Stimulated activated CD8-positive, alpha-beta memory T cell treated with anti-CD3 and anti-CD28 coated beads, Interleukin-7, amount 100 ng/mL, for 4 hours (primary cell): Measurements from ENCODE around the gene NFIL3.
"Not testable (repeated sequence)": the region's sequence is repeated elsewhere in the genome, so short reads cannot be mapped to it uniquely, and the experiment has no call there.

Experiments
- DNase-seq, 2 donors: peaks; one replicate each; pipeline ENCODE4 v3.0.0-alpha.2; 2020; ENCODE audit warnings: low read depth in 2 of 2

NFIL3 gene

GRCh38 chr9:91395106-91395552, 28.5 kb downstream of the NFIL3 start:
- no peak for DNase-seq

GRCh38 chr9:91393826-91394225, 29.8 kb downstream of the NFIL3 start:
- no peak for DNase-seq

GRCh38 chr9:91392435-91392834, 31.2 kb downstream of the NFIL3 start:
- no peak for DNase-seq

- DNase-seq = no peak
These were observed 31.8 kb downstream of the NFIL3 start for GRCh38 chr9:91391818-91392217.

- no peak for DNase-seq
These were observed 32.2 kb downstream of the NFIL3 start for GRCh38 chr9:91391412-91391811.

GRCh38 chr9:91389686-91390085, 33.9 kb downstream of the NFIL3 start:
- DNase-seq = not testable (repeated sequence)

GRCh38 chr9:91386765-91387164, 36.9 kb downstream of the NFIL3 start:
- no peak for DNase-seq

GRCh38 chr9:91384954-91385353, 38.7 kb downstream of the NFIL3 start:
- no peak for DNase-seq

- no peak for DNase-seq
These were observed 40.1 kb downstream of the NFIL3 start for GRCh38 chr9:91383577-91383976.

GRCh38 chr9:91382298-91382697, 41.3 kb downstream of the NFIL3 start:
- DNase-seq = no peak

GRCh38 chr9:91379426-91379825, 44.2 kb downstream of the NFIL3 start:
- no peak for DNase-seq

GRCh38 chr9:91378695-91379127, 44.9 kb downstream of the NFIL3 start:
- no peak for DNase-seq

- DNase-seq = not testable (repeated sequence)
These were observed 45.6 kb downstream of the NFIL3 start for GRCh38 chr9:91378054-91378453.

GRCh38 chr9:91376239-91376638, 47.4 kb downstream of the NFIL3 start:
- no peak for DNase-seq

GRCh38 chr9:91374939-91375338, 48.7 kb downstream of the NFIL3 start:
- no peak for DNase-seq

- DNase-seq = no peak
These were observed 51.7 kb downstream of the NFIL3 start for GRCh38 chr9:91371894-91372293.

GRCh38 chr9:91370006-91370405, 53.6 kb downstream of the NFIL3 start:
- DNase-seq = not testable (repeated sequence)

- DNase-seq = no peak
These were observed 58.9 kb downstream of the NFIL3 start for GRCh38 chr9:91364702-91365101.

- no peak for DNase-seq
These were observed 59.6 kb downstream of the NFIL3 start for GRCh38 chr9:91364005-91364404.

GRCh38 chr9:91362051-91362611, 61.5 kb downstream of the NFIL3 start:
- no peak for DNase-seq

- peak; percentile 64 to 82 for DNase-seq
These were observed 62.2 kb downstream of the NFIL3 start, which contains the start of gene AUH for GRCh38 chr9:91361291-91362050. Gene AUH, minus strand, starts transcription at chr9:91361918. Its CDS starts 29 bp downstream, at chr9:91361889.

GRCh38 chr9:91360551-91361290, 62.9 kb downstream of the NFIL3 start:
- DNase-seq = no peak
